SH-SY5Y (cell line): ENCODE measurements around the gene RAB6C.
"Not testable (repeated sequence)": the region's sequence is repeated elsewhere in the genome, so short reads cannot be mapped to it uniquely, and the experiment has no call there.

Experiments
- GATA2 ChIP-seq: IDR thresholded peaks from 2 replicates; pipeline ENCODE4 v1.6.1; 2011; ENCODE audit warnings: mild to moderate bottlenecking, low read depth, low read length
- GATA3 ChIP-seq: IDR thresholded peaks from 2 replicates; pipeline ENCODE4 v1.6.1; 2011; ENCODE audit warnings: low read depth, mild to moderate bottlenecking, low read length, moderate library complexity

Gene RAB6C

GRCh38 chr2:129979629-129980155 lies at the start of gene RAB6C:
Gene RAB6C, plus strand, starts transcription at chr2:129979666. Its CDS starts 450 bp downstream, at chr2:129980116.
- TF ChIP-seq GATA3, GATA2: not testable (repeated sequence)

- no peak for TF ChIP-seq GATA3
- TF ChIP-seq GATA2: no peak
Observed at GRCh38 chr2:129930451-129930850, 49.0 kb upstream of the RAB6C start.

GRCh38 chr2:129934044-129934822 lies 45.2 kb upstream of the RAB6C start:
- no peak for TF ChIP-seq GATA2
- TF ChIP-seq GATA3: no peak

GRCh38 chr2:129935118-129935517 lies 44.3 kb upstream of the RAB6C start:
- no peak for TF ChIP-seq GATA2
- TF ChIP-seq GATA3: no peak

GRCh38 chr2:129936334-129936934 lies 43.0 kb upstream of the RAB6C start:
- TF ChIP-seq GATA2 (no peak), GATA3 (no peak)

GRCh38 chr2:129945557-129945956 lies 33.9 kb upstream of the RAB6C start:
- TF ChIP-seq GATA3 (no peak), GATA2 (no peak)

- TF ChIP-seq GATA3 (no peak), GATA2 (no peak)
Observed at GRCh38 chr2:129957891-129958290, 21.6 kb upstream of the RAB6C start.

- TF ChIP-seq GATA2: peak; percentile 76
Observed at GRCh38 chr2:129968605-129969004, 10.9 kb upstream of the RAB6C start.

GRCh38 chr2:129975016-129975774 lies 4.3 kb upstream of the RAB6C start:
- TF ChIP-seq GATA3: no peak
- TF ChIP-seq GATA2: no peak

- TF ChIP-seq GATA3: no peak
- TF ChIP-seq GATA2: no peak
Observed at GRCh38 chr2:129977986-129978385, 1.5 kb upstream of the RAB6C start.

- TF ChIP-seq GATA3 (no peak), GATA2 (no peak)
Observed at GRCh38 chr2:129984426-129984825, 5.0 kb downstream of the RAB6C start.

GRCh38 chr2:129996657-129997237 lies 17.3 kb downstream of the RAB6C start:
- TF ChIP-seq GATA2: peak; percentile 70; the same call in 1 of the 2 replicates
- TF ChIP-seq GATA3: peak; percentile 91

- TF ChIP-seq GATA3 (no peak), GATA2 (no peak)
Observed at GRCh38 chr2:130019402-130019801, 39.9 kb downstream of the RAB6C start.
